Retina (tissue), 1 donor: ENCODE data around the gene RHBDD1.
"Not testable (repeated sequence)": the region's sequence is repeated elsewhere in the genome, so short reads cannot be mapped to it uniquely, and the experiment has no call there.

Experiments
- DNase-seq: peaks from one replicate; pipeline ENCODE4 v3.0.0-alpha.2; 2016

Gene RHBDD1

DNA sequence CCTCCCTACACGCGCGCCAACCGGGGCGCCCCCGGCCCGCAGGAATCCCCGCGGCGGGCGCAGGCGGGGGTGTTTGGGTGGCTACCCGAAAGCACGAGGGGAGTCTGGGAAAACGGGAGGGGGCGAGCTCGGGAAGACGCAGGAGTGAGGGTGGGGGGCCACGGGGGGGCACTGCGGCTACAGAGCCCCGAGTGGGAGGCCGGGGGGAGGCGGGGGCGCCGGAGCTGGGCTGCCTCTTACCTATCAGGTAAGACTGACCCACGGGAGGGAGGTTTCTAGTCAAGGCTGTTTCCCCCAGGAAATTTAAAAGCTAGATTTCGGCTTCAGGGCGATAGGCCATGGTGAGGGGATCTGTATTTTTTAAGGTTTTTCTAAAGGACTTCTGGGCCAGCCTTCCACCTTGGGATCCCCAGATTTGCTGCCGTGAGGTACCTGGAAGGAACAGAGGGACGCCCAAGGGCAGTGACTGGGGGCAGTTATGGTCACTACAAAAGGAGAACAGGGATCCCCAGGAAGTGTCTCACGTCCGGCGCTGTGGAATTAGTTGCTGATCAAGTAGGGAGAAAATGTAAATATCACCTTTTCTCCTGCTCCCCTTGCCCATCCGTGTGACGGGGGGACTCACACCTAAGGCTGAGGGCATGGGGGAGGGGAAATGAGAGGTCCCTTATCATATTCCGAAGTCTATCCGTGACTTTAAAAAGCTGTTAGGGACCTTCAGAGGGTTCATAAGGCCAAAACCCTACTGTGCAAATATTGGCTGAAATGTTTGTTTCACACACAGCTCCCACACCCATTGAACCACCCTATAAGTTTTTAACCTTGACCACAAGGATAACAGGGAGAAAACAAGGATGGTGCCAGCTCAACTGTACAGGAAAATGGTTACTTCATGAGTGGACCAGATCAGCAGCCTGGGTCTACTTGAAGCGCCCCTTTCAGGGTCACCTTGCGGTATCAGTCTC is 35.6 kb upstream of the RHBDD1 start:
- DNase-seq, result peak; percentile 56

DNA sequence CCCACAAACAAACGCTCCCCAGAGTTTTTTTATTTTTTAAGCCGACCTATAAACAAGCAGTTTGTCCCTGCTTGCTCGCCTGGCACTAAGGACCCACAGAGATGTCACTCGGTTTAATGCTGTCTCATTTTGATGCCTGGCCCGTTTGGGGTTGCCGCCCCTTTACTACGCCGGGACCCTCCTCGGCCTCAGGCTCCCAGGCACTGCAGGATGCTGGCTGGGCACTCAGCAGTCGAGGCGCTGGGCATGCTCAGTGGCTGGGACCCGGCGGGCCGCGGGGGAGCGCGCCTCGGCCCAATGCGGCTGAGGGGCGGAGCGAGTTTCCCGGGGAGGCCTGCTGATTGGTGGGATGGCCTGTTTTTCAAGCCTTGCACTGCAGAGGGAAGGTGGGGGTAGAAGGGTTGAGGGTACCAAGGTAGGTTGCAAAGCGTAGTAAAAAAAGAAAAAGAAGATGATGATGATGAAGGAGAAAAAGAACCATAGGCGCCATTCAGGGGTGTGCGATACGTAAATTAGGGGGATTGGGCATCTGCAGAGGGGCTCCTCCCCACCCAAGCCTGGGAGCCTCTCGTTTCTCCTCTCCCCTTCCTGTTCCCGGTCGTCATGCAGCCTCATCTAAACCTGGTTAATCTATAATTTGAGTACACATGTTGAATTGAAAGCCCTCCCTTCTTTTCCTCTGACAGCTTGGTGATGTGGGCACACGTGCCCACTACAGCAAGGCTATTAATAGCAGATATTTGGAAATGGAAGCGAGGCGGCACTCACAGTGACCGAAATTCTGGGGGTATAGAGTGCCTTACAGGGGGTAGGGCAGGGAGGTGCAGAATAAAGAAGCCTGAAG is 34.7 kb upstream of the RHBDD1 start:
- peak; percentile 97 for DNase-seq

DNA sequence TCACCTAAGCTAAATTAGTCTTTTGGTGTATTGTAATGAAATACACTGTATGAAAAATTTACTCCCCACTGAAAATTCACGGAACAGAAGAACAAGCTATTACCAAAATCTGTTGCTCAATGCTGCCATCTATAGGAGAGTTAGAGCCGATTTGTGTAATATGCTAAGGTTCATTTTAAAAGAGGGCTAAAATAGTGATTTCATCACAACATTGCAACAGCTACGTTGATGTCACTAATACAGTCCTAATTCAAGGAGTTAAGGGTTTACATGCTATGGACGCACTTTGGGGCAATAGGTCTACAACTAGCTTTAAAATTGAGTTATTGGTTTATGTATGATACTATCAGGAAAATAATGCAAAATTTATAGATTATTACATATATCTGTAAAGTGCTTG is 33.3 kb upstream of the RHBDD1 start:
- DNase-seq, result peak; percentile 49

GRCh38 chr2:226803410-226803809 is 32.4 kb upstream of the RHBDD1 start:
- no peak for DNase-seq

DNA sequence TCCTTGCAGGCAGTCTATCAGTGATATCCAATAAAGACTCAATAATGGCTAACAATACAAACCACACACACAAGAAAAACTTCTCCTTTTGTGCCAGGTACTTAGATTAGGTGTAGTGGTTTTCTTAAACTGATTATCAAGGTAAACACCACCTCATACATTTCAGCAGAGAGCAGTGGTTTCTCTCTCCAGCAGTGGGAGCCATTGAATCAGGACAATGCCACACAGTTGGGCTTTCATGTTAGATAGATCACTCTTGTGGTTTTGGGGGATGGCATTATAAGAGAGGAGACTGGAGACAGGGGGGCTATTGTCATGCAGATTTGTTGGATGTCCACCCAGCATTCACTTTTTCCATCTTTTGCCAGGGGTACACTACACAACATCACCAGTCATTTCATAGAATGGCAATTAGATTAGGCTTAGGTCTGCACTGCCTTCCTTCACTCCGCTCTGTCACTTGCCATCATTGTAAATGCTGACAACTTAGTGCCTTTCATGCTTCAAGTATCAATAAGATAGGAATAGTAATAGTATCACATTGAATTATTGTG is 22.6 kb upstream of the RHBDD1 start:
- no peak for DNase-seq

GRCh38 chr2:226818930-226819329 is 16.9 kb upstream of the RHBDD1 start:
- DNase-seq, result no peak

- DNase-seq, result no peak
Measured at GRCh38 chr2:226825056-226825455, 10.8 kb upstream of the RHBDD1 start.

- DNase-seq, result no peak
Measured at GRCh38 chr2:226828191-226828590, 7.7 kb upstream of the RHBDD1 start.

DNA sequence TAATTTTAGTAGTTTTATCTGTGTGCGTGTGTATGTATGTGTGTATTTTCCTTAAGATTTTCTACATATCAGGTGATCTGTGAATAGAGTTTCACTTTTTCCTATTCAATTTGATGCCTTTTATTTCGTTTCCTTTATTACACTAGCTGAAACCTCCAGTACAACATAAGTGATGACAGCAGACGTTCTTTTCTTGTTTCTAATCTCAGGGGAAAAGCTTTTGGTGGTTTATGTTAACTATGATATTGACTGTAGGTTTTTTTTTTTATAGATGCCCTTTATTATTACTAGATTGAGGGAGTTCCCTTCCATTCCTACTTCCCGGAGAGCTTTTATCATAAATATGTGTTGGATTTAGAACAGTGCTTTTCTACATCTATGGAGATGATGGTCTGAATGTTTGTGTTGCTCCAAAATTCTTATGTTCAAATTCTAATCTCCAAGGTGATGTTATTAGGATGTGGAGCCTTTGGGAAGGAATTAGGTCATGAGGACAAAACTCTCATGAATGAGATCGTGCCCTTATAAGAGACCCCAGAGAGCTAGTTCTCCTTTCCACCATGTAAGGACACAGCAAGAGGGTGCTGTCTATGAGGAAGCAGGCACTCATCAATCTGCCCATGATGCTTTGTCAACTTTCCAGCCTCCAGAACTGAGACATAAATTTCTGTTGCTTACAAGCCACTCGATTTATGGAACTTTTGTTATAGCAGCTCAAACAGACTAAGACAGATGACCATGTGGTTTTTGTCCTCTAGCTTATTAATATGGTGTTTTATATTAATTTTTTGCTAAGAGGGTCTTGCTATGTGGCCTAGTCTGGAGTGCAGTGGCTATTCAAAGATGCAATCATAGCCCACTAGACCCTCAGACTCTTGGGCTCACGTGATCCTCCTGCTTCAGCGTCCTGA is 5.9 kb upstream of the RHBDD1 start:
- DNase-seq, result no peak

GRCh38 chr2:226831266-226831665 is 4.6 kb upstream of the RHBDD1 start:
- DNase-seq, result no peak

DNA sequence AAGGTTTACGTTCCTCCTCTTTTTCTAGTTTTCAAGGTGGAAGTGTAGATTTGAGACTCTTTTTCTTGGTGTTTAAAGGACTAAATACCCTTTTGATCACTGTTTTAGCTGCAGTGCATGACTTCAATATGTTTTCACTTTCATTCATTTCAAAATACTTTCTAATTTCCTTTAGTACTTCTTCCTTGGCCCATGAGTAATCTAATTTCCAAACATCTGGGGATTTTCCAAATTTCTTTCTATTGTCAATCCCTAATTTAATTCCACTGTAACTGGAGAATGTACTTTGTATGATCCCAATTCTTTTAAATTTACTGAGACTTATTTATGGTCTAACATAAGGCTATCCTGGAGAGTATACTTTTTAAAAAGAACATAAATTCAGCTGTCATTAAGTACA is 3.8 kb upstream of the RHBDD1 start:
- DNase-seq, result no peak

GRCh38 chr2:226834880-226835279 is 974 bp upstream of the RHBDD1 start:
- DNase-seq, result not testable (repeated sequence)

GRCh38 chr2:226835420-226835795 is 446 bp upstream of the RHBDD1 start:
- DNase-seq, result no peak

- DNase-seq, result no peak
Measured at GRCh38 chr2:226836548-226836885, 663 bp downstream of the RHBDD1 start.

GRCh38 chr2:226837334-226837733 is 1.5 kb downstream of the RHBDD1 start:
- DNase-seq, result no peak

- DNase-seq, result no peak
Measured at GRCh38 chr2:226837787-226838603, 2.1 kb downstream of the RHBDD1 start.

GRCh38 chr2:226838722-226839121 is 2.9 kb downstream of the RHBDD1 start:
- no peak for DNase-seq

GRCh38 chr2:226839161-226839560 is 3.3 kb downstream of the RHBDD1 start:
- no peak for DNase-seq

- no peak for DNase-seq
Measured at GRCh38 chr2:226839951-226840350, 4.1 kb downstream of the RHBDD1 start.

DNA sequence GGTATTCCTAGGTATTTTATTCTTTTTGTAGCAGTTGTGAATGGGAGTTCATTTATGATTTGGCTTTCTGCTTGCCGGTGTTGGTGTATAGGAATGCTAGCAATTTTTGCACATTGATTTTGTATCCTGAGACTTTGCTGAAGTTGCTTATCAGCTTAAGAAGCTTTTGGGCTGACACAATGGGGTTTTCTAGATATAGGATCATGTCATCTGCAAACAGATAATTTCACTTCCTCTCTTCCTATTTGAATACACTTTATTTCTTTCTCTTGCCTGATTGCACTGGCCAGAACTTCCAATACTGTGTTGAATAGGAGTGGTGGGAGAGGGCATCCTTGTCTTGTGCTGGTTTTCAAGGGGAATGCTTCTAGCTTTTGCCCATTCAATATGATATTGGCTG is 7.1 kb downstream of the RHBDD1 start:
- not testable (repeated sequence) for DNase-seq

DNA sequence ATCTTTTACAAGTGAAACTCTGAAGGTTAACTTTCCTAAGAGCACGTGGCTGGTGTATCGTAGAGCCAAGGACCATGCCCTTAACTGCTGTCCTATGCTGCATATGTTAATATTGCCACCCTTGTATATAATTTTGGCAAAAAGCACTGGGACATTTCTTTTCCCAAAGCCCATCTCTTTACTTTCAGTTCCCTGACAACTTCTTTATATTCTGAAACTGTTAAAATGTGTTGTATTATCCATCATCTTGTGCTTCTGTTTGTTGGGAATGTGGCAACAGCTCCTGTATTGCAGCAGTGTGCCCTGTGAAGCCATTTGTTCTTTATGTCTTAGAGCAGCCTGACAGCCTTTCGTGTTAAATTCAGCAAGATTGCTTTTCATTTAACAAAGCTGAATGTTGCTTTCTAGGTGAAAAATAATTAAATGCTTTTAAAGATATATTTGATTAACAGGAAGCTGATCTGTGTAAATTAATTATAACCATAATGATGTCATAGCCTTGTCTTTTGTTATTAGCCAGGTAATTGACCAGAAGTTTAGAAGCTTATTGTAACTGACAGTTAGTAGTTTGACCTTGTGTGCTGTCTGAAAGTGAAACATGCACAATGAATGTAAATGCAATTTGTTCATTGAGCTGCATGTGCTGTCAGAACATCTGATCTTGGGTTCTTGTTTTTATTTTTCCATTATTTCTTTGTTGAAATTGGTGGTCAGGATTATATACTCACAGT is 9.7 kb downstream of the RHBDD1 start:
- DNase-seq, result peak; percentile 75
